HG03066 (cell line): Measurements from ENCODE around the gene CHAD.

Source experiments
- ATAC-seq: cut with Tn5 transposase; IDR thresholded peaks from one replicate; pipeline ENCODE4 v1.9.1; 2021; ENCODE audit warnings: low read depth; ENCODE audit not compliant: unreplicated experiment

The CHAD gene

DNA sequence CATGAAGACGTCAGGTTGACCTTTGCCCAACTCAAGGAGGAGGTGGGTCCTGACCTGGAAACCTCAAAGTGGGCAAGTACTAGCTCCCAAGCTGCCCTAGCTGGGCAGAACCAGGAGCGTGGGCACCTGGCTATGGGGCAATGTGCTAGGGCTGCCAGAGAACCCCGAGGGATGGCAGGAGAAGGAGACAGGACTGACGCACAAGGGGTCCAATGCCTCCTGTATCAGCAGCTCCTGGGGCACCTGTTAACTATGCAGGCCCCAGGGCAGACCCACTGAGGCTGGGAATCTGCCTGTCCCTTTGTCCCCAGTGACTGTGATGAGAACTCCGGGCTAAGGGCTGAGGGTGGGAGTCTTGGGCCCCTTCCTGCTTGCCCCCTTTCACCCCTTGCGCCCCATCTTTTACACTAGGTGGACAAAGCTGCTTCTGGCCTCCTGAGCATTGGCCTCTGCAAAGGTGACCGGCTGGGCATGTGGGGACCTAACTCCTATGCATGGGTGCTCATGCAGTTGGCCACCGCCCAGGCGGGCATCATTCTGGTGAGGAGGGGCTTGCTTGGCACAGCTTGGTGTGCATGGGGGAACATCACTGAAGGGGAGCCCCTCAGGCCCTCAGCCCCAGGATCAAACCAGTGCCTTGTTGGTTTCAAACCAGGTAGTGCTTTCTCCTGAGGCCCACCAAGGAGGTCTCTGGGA is 7.7 kb downstream of the CHAD start:
- no peak for ATAC-seq

GRCh38 chr17:50459756-50460155 is 8.9 kb downstream of the CHAD start:
- ATAC-seq = no peak

GRCh38 chr17:50458701-50459676 is 9.7 kb downstream of the CHAD start:
- no peak for ATAC-seq

DNA sequence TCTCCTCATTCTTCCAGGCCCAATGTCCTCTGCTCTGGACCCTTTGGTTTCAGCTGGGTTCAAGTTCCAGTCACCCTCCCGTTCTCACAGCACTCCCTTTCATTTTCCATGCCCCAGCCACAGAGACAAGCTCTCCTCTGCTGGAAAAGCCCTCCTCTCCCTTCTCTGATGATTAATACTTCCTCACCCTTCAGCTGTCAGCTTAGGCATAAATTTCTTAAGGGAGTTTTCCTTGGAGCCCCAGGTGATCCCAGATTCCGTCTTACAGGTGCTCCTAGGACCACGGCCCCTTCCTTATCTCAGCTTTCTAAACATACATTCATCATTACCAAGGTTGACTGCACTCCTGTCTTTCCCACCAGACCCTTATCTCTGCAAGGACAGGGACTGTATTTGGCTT is 10.4 kb downstream of the CHAD start:
- ATAC-seq = no peak

- no peak for ATAC-seq
Observed at GRCh38 chr17:50457621-50458020, 11.1 kb downstream of the CHAD start.

- ATAC-seq = no peak
Observed at GRCh38 chr17:50453901-50454300, 14.8 kb downstream of the CHAD start.

DNA sequence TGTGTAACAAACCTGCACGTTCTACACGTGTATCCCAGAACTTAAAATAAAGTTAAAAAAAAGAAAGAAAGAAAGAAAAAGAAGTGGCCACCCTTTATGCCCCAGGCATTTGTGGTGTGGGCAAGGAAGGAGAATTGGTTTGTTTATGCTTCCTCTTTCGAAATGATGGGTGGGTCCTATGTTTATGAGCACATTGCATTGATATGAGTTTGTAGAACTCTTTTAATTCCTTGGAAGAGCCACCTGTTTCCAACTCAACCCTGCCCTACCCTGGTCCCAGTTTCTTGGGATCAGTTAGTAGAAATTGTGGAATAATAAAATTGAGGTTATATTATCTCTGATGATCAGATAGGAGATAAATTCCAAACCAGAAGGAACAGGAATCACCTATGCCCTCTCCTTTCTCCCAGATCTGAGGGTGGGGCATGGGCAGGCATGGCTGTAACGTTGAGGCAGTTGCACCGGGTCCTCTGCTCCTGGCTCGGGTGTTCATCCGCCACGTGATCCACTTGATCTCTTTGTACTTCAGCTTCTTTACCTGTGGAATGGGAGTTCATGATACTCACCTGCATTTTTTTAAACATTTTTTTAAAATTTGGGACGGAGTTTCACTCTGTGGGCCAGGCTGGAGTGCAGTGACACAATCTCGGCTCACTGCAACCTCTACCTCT is 15.9 kb downstream of the CHAD start:
- no peak for ATAC-seq

- ATAC-seq = no peak
Observed at GRCh38 chr17:50451943-50452629, 16.6 kb downstream of the CHAD start.

- ATAC-seq = no peak
Observed at GRCh38 chr17:50448643-50449042, 20.0 kb downstream of the CHAD start.

GRCh38 chr17:50447870-50448595 is 20.6 kb downstream of the CHAD start:
- ATAC-seq = no peak

- no peak for ATAC-seq
Observed at GRCh38 chr17:50445730-50446325, 22.9 kb downstream of the CHAD start.

GRCh38 chr17:50444841-50445715 is 23.6 kb downstream of the CHAD start:
- ATAC-seq = no peak

- ATAC-seq = no peak
Observed at GRCh38 chr17:50443505-50443974, 25.1 kb downstream of the CHAD start.

GRCh38 chr17:50440838-50441829 is 27.5 kb downstream of the CHAD start:
- no peak for ATAC-seq

- no peak for ATAC-seq
Observed at GRCh38 chr17:50440172-50440837, 28.4 kb downstream of the CHAD start.

DNA sequence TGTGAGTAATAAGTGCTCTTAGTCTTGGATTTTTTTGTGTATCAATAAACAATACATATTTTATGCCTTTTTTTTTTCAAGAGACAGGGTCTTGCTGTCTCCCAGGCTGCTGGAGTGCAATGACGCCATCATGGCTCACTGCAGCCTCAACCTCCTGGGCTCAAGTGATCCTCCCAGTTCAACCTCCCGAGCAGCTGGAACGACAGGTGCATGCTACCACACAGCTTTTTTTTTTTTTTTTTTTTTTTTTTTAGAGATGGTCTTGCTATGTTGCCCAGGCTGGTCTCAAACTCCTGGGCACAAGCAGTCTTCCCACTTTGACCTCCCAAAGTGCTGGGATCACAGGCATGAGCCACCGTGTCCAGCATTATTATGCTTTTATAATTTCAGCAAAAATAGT is 29.7 kb downstream of the CHAD start:
- ATAC-seq = no peak

DNA sequence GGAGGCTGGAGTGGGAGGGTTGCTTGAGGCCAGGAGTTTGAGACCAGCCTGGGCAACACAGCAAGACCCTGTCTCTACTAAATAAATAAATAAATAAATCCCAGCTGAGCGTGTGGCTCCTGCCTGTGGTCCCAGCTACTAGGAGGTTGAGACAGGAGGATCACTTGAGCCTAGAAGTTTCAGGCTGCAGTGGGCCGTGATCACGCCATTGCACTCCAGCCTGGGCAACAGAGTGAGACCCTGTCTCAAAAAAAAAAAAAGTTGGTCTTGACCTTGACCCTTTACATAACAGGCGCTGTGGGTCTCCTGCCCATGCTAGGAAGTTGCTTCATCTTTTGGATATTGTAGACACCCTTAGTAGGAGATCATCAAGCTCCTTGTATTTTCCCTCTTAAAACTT is 31.3 kb downstream of the CHAD start:
- ATAC-seq = no peak
